ENCODE measurements around the gene TEF.
A peak's percentile ranks its signal among the peaks of the same experiment; 100 is the strongest.
"Not testable (repeated sequence)": the region's sequence is repeated elsewhere in the genome, so short reads cannot be mapped to it uniquely, and the experiment has no call there.

The TEF gene

GRCh38 chr22:41437198-41437597 is 55.5 kb downstream of the TEF start:
- H3K27ac ChIP-seq = no peak overlapping the region
- TF ChIP-seq ZFX (IDR thresholded peaks at IDR 0.05) (no peak), CTCF (conservative IDR thresholded peaks at IDR 0.05) (no peak)

- not testable (repeated sequence) for H3K27ac ChIP-seq
Observed at GRCh38 chr22:41440511-41440910, 58.8 kb downstream of the TEF start.

GRCh38 chr22:41442240-41442792 is 60.6 kb downstream of the TEF start:
- no peak for TF ChIP-seq CTCF (conservative IDR thresholded peaks at IDR 0.05)
- H3K27ac ChIP-seq = no peak overlapping the region

- peak overlapping the region; percentile 99 for H3K27ac ChIP-seq
- TF ChIP-seq ZFX (IDR thresholded peaks at IDR 0.05) = no peak
- no peak for TF ChIP-seq CTCF (conservative IDR thresholded peaks at IDR 0.05)
Observed at GRCh38 chr22:41444360-41445128, 62.8 kb downstream of the TEF start.

GRCh38 chr22:41445129-41446056 is 63.7 kb downstream of the TEF start:
- H3K27ac ChIP-seq = peak overlapping the region; percentile 99
- no peak for TF ChIP-seq CTCF (conservative IDR thresholded peaks at IDR 0.05)
- TF ChIP-seq ZFX (IDR thresholded peaks at IDR 0.05) = no peak

- H3K27ac ChIP-seq = peak overlapping the region; percentile 99
- no peak for TF ChIP-seq ZFX (IDR thresholded peaks at IDR 0.05)
- TF ChIP-seq CTCF (conservative IDR thresholded peaks at IDR 0.05) = no peak
Observed at GRCh38 chr22:41446057-41446501, 64.3 kb downstream of the TEF start.

GRCh38 chr22:41446639-41447434 is 65.1 kb downstream of the TEF start, which contains the start of gene TOB2:
Gene TOB2, minus strand, starts transcription at chr22:41446801. Its CDS starts 9,456 bp downstream, at chr22:41437345.
- peak within 1 kb of the TSS; percentile 99 for H3K27ac ChIP-seq
- TF ChIP-seq CTCF (conservative IDR thresholded peaks at IDR 0.05) (no peak), ZFX (IDR thresholded peaks at IDR 0.05) (0 out of 2 replicates have a peak, but pooled peaks have one; percentile 3)
